HEK293T (cell line): ENCODE data around the gene ZSCAN4.

Experiments used
- ARNT ChIP-seq: fragments of 450-650 bp; IDR thresholded peaks from 2 replicates; pipeline ENCODE4 v1.6.1; 2017; ENCODE audit warnings: mild to moderate bottlenecking
- BHLHE40 ChIP-seq: fragments of 450-650 bp; IDR thresholded peaks from 2 replicates; pipeline ENCODE4 v1.6.1; 2016; ENCODE audit warnings: mild to moderate bottlenecking, moderate library complexity, borderline replicate concordance
- CTBP1 ChIP-seq: fragments of 450-650 bp; IDR thresholded peaks from 2 replicates; pipeline ENCODE4 v1.6.1; 2016; ENCODE audit warnings: borderline replicate concordance
- FOXM1 ChIP-seq: fragments of 450-650 bp; IDR thresholded peaks from 2 replicates; pipeline ENCODE4 v1.6.1; 2017; ENCODE audit warnings: mild to moderate bottlenecking, borderline replicate concordance
- HDGF ChIP-seq: fragments of 450-650 bp; IDR thresholded peaks from 2 replicates; pipeline ENCODE4 v1.6.1; 2017; ENCODE audit warnings: antibody characterized with exemption, borderline replicate concordance
- LEF1 ChIP-seq: fragments of 450-650 bp; IDR thresholded peaks from 2 replicates; pipeline ENCODE4 v1.6.1; 2017; ENCODE audit warnings: mild to moderate bottlenecking, borderline replicate concordance
- NFRKB ChIP-seq: fragments of 450-650 bp; IDR thresholded peaks from 2 replicates; pipeline ENCODE4 v1.6.1; 2016; ENCODE audit warnings: mild to moderate bottlenecking, moderate library complexity
- TF ChIP-seq, protein P1 (sequence below): fragments of 450-650 bp; IDR thresholded peaks from 2 replicates; pipeline ENCODE4 v1.6.1; 2016

GRCh38 chr19:57633832-57634131, 35.0 kb upstream of the ZSCAN4 start:
- TF ChIP-seq HDGF (no peak), NFRKB (no peak), CTBP1 (no peak), BHLHE40 (no peak), FOXM1 (no peak), LEF1 (no peak), ARNT (no peak)
- TF ChIP-seq, protein P1, sequence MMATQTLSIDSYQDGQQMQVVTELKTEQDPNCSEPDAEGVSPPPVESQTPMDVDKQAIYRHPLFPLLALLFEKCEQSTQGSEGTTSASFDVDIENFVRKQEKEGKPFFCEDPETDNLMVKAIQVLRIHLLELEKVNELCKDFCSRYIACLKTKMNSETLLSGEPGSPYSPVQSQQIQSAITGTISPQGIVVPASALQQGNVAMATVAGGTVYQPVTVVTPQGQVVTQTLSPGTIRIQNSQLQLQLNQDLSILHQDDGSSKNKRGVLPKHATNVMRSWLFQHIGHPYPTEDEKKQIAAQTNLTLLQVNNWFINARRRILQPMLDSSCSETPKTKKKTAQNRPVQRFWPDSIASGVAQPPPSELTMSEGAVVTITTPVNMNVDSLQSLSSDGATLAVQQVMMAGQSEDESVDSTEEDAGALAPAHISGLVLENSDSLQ = no peak
